ENCODE data around the gene LDAH.

LDAH gene

GRCh38 chr2:20649576-20649975 is 173.3 kb downstream of the LDAH start:
- Histone ChIP-seq H3K27me3 (ENCODE audit: control insufficient read depth in 5 of 5, insufficient read depth in 4 of 5, low read length in 5 of 5) (no peaks in the 10 kb centered on the region), H3K9ac (ENCODE audit: low read length in 5 of 5) (peak overlapping the region in 2 of 5 donors; percentile 93 to 98), H3K4me3 (ENCODE audit: low read depth in 1 of 5, low read length in 5 of 5) (peak overlapping the region; percentile 81 to 89 (median 83)), H3K27ac (ENCODE audit: low read depth, low read length) (no peak overlapping the region), H3K36me3 (ENCODE audit: control insufficient read depth in 5 of 5, insufficient read depth in 5 of 5, low read length in 5 of 5) (peaks cover 0 to 27% (median 21%) of the 10 kb centered on the region in 5 donors), H3K4me1 (ENCODE audit: control insufficient read depth in 5 of 5, insufficient read depth in 5 of 5, low read length in 5 of 5) (peaks cover 5 to 40% (median 34%) of the 10 kb centered on the region in 5 donors), H3K9me3 (ENCODE audit: control insufficient read depth in 5 of 5, low read length in 5 of 5) (no peaks in the 10 kb centered on the region)

- H3K4me1 ChIP-seq (ENCODE audit: control insufficient read depth in 5 of 5, insufficient read depth in 5 of 5, low read length in 5 of 5) = peaks cover 5 to 40% (median 34%) of the 10 kb centered on the region in 5 donors
- no peak overlapping the region for H3K4me3 ChIP-seq (ENCODE audit: low read depth in 1 of 5, low read length in 5 of 5)
- no peak overlapping the region for H3K27ac ChIP-seq (ENCODE audit: low read depth, low read length)
Observed at GRCh38 chr2:20648831-20649230, 174.1 kb downstream of the LDAH start.

GRCh38 chr2:20648206-20648605 is 174.7 kb downstream of the LDAH start:
- peak overlapping the region in 1 of 5 donors; percentile 20 for H3K9ac ChIP-seq (ENCODE audit: low read length in 5 of 5)
- H3K27me3 ChIP-seq (ENCODE audit: control insufficient read depth in 5 of 5, insufficient read depth in 4 of 5, low read length in 5 of 5) = no peaks in the 10 kb centered on the region
- no peak overlapping the region for H3K27ac ChIP-seq (ENCODE audit: low read depth, low read length)
- peaks cover 0 to 40% (median 32%) of the 10 kb centered on the region in 5 donors for H3K36me3 ChIP-seq (ENCODE audit: control insufficient read depth in 5 of 5, insufficient read depth in 5 of 5, low read length in 5 of 5)
- peaks cover 5 to 40% (median 34%) of the 10 kb centered on the region in 5 donors for H3K4me1 ChIP-seq (ENCODE audit: control insufficient read depth in 5 of 5, insufficient read depth in 5 of 5, low read length in 5 of 5)
- no peaks in the 10 kb centered on the region for H3K9me3 ChIP-seq (ENCODE audit: control insufficient read depth in 5 of 5, low read length in 5 of 5)
- H3K4me3 ChIP-seq (ENCODE audit: low read depth in 1 of 5, low read length in 5 of 5) = no peak overlapping the region

More at GRCh38 chr2:20648831-20649230, 174.1 kb downstream of the LDAH start:
- peaks cover 0 to 34% (median 28%) of the 10 kb centered on the region in 5 donors for H3K36me3 ChIP-seq (ENCODE audit: control insufficient read depth in 5 of 5, insufficient read depth in 5 of 5, low read length in 5 of 5)
- no peaks in the 10 kb centered on the region for H3K9me3 ChIP-seq (ENCODE audit: control insufficient read depth in 5 of 5, low read length in 5 of 5)
- no peaks in the 10 kb centered on the region for H3K27me3 ChIP-seq (ENCODE audit: control insufficient read depth in 5 of 5, insufficient read depth in 4 of 5, low read length in 5 of 5)
- H3K9ac ChIP-seq (ENCODE audit: low read length in 5 of 5) = no peak overlapping the region

GRCh38 chr2:20647738-20648137 is 175.2 kb downstream of the LDAH start:
- no peak overlapping the region for H3K9ac ChIP-seq (ENCODE audit: low read length in 5 of 5)

DNA sequence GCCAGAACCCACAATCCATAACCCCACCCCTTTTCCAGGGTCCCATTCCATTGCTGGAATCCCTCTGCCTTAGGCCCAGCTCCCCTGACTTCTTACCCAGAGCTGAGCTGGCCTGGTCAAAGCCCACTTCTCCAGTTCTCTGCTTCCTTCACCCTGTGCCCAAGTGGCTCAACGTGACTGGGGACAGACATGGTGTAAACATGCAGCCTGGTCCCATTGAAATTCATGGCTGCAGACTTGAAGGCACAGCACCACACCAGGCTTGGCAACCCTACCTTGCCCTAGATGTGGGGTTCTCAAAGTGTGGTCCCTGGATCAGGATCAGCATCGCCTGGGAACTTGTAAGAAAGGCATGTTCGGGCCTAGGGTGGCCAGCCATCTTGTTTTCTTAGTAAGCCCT is 175.7 kb downstream of the LDAH start:
- Histone ChIP-seq H3K4me3 (ENCODE audit: low read depth in 1 of 5, low read length in 5 of 5) (no peak overlapping the region), H3K27ac (ENCODE audit: low read depth, low read length) (no peak overlapping the region), H3K27me3 (ENCODE audit: control insufficient read depth in 5 of 5, insufficient read depth in 4 of 5, low read length in 5 of 5) (no peaks in the 10 kb centered on the region), H3K9me3 (ENCODE audit: control insufficient read depth in 5 of 5, low read length in 5 of 5) (no peaks in the 10 kb centered on the region), H3K36me3 (ENCODE audit: control insufficient read depth in 5 of 5, insufficient read depth in 5 of 5, low read length in 5 of 5) (peaks cover 0 to 48% (median 36%) of the 10 kb centered on the region in 5 donors), H3K9ac (ENCODE audit: low read length in 5 of 5) (no peak overlapping the region), H3K4me1 (ENCODE audit: control insufficient read depth in 5 of 5, insufficient read depth in 5 of 5, low read length in 5 of 5) (peaks cover 5 to 46% (median 38%) of the 10 kb centered on the region in 5 donors)

More at GRCh38 chr2:20647738-20648137, 175.2 kb downstream of the LDAH start:
- no peak overlapping the region for H3K27ac ChIP-seq (ENCODE audit: low read depth, low read length)
- no peaks in the 10 kb centered on the region for H3K27me3 ChIP-seq (ENCODE audit: control insufficient read depth in 5 of 5, insufficient read depth in 4 of 5, low read length in 5 of 5)
- H3K4me3 ChIP-seq (ENCODE audit: low read depth in 1 of 5, low read length in 5 of 5) = no peak overlapping the region
- peaks cover 0 to 45% (median 34%) of the 10 kb centered on the region in 5 donors for H3K36me3 ChIP-seq (ENCODE audit: control insufficient read depth in 5 of 5, insufficient read depth in 5 of 5, low read length in 5 of 5)
- H3K4me1 ChIP-seq (ENCODE audit: control insufficient read depth in 5 of 5, insufficient read depth in 5 of 5, low read length in 5 of 5) = peaks cover 5 to 41% (median 35%) of the 10 kb centered on the region in 5 donors
- H3K9me3 ChIP-seq (ENCODE audit: control insufficient read depth in 5 of 5, low read length in 5 of 5) = no peaks in the 10 kb centered on the region

- Histone ChIP-seq H3K4me1 (ENCODE audit: control insufficient read depth in 5 of 5, insufficient read depth in 5 of 5, low read length in 5 of 5) (peaks cover 6 to 45% (median 42%) of the 10 kb centered on the region in 5 donors), H3K4me3 (ENCODE audit: low read depth in 1 of 5, low read length in 5 of 5) (no peak overlapping the region), H3K27me3 (ENCODE audit: control insufficient read depth in 5 of 5, insufficient read depth in 4 of 5, low read length in 5 of 5) (no peaks in the 10 kb centered on the region), H3K9me3 (ENCODE audit: control insufficient read depth in 5 of 5, low read length in 5 of 5) (no peaks in the 10 kb centered on the region), H3K36me3 (ENCODE audit: control insufficient read depth in 5 of 5, insufficient read depth in 5 of 5, low read length in 5 of 5) (peaks cover 0 to 54% (median 41%) of the 10 kb centered on the region in 5 donors), H3K9ac (ENCODE audit: low read length in 5 of 5) (no peak overlapping the region), H3K27ac (ENCODE audit: low read depth, low read length) (no peak overlapping the region)
Observed at GRCh38 chr2:20646446-20646845, 176.5 kb downstream of the LDAH start.

DNA sequence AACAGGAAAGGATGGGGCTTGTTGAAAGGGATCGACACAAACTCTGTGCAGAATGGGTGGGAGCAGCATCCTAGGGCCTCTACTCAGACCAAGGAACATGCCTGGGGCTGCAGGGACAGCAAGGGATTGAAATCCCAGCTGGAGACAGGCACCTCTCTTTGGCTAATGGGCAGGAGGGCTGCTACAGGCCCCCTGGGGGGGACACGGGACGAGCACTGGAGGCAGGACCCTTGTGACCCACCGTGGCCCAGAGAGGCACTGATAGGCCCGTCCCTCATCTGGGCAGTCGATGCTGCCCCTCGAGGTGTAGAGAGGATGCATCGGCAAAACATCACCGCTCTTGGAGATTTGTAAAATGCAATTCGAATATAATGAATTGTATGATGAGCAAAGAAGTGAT is 177.1 kb downstream of the LDAH start:
- peaks cover 6 to 46% (median 45%) of the 10 kb centered on the region in 5 donors for H3K4me1 ChIP-seq (ENCODE audit: control insufficient read depth in 5 of 5, insufficient read depth in 5 of 5, low read length in 5 of 5)
- no peak overlapping the region for H3K4me3 ChIP-seq (ENCODE audit: low read depth in 1 of 5, low read length in 5 of 5)
- no peaks in the 10 kb centered on the region for H3K27me3 ChIP-seq (ENCODE audit: control insufficient read depth in 5 of 5, insufficient read depth in 4 of 5, low read length in 5 of 5)
- no peaks in the 10 kb centered on the region for H3K9me3 ChIP-seq (ENCODE audit: control insufficient read depth in 5 of 5, low read length in 5 of 5)
- no peak overlapping the region for H3K27ac ChIP-seq (ENCODE audit: low read depth, low read length)
- H3K9ac ChIP-seq (ENCODE audit: low read length in 5 of 5) = no peak overlapping the region
- peaks cover 0 to 59% (median 48%) of the 10 kb centered on the region in 5 donors for H3K36me3 ChIP-seq (ENCODE audit: control insufficient read depth in 5 of 5, insufficient read depth in 5 of 5, low read length in 5 of 5)

DNA sequence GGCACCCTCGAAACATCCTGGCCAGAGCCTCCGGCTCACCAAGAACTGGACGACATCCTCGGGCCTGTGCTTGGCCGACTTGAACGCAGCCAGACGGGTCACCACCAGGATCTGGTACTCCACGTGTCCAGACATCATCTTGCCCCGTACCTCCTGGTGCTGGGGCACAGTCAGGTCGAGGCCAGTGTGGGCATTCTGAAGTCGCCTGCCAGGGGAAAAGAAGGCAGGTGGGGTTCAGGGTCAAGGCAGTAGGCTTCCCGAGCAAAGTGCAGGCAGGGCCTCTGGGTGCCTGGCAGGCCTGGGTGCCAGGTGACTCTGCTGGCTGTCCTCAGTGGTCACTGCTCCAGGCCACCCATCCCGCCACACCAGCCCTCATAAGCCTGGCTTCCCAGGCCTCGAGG is 177.6 kb downstream of the LDAH start:
- Histone ChIP-seq H3K27me3 (ENCODE audit: control insufficient read depth in 5 of 5, insufficient read depth in 4 of 5, low read length in 5 of 5) (no peaks in the 10 kb centered on the region), H3K4me1 (ENCODE audit: control insufficient read depth in 5 of 5, insufficient read depth in 5 of 5, low read length in 5 of 5) (peaks cover 6 to 46% (median 41%) of the 10 kb centered on the region in 5 donors), H3K36me3 (ENCODE audit: control insufficient read depth in 5 of 5, insufficient read depth in 5 of 5, low read length in 5 of 5) (peaks cover 0 to 64% (median 53%) of the 10 kb centered on the region in 5 donors), H3K4me3 (ENCODE audit: low read depth in 1 of 5, low read length in 5 of 5) (no peak overlapping the region), H3K9ac (ENCODE audit: low read length in 5 of 5) (no peak overlapping the region), H3K9me3 (ENCODE audit: control insufficient read depth in 5 of 5, low read length in 5 of 5) (no peaks in the 10 kb centered on the region), H3K27ac (ENCODE audit: low read depth, low read length) (no peak overlapping the region)

DNA sequence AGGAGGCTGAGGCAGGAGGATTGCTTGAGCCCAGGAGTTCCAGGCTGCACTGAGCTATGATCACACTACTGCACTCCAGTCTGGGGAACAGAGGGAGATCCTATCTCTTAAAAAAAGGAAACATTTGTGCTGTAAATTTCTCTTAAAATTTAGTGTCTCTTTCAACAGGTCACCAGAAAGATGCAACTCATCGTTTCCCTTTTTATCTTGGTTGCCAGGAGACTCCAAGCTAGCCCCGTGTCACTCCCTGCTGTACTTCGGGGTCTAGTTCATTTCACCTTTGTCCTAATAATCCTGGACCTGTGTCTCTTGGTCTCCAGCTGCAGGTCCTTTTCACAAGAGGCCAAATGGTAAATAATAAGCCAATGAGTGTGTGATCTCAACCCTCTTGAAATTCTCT is 179.1 kb downstream of the LDAH start:
- Histone ChIP-seq H3K9ac (ENCODE audit: low read length in 5 of 5) (no peak overlapping the region), H3K27me3 (ENCODE audit: control insufficient read depth in 5 of 5, insufficient read depth in 4 of 5, low read length in 5 of 5) (no peaks in the 10 kb centered on the region), H3K36me3 (ENCODE audit: control insufficient read depth in 5 of 5, insufficient read depth in 5 of 5, low read length in 5 of 5) (peaks cover 3 to 79% (median 65%) of the 10 kb centered on the region in 5 donors), H3K4me3 (ENCODE audit: low read depth in 1 of 5, low read length in 5 of 5) (no peak overlapping the region), H3K27ac (ENCODE audit: low read depth, low read length) (no peak overlapping the region), H3K9me3 (ENCODE audit: control insufficient read depth in 5 of 5, low read length in 5 of 5) (no peaks in the 10 kb centered on the region), H3K4me1 (ENCODE audit: control insufficient read depth in 5 of 5, insufficient read depth in 5 of 5, low read length in 5 of 5) (peaks cover 1 to 31% (median 27%) of the 10 kb centered on the region in 5 donors)

GRCh38 chr2:20643060-20643459 is 179.8 kb downstream of the LDAH start:
- Histone ChIP-seq H3K9me3 (ENCODE audit: control insufficient read depth in 5 of 5, low read length in 5 of 5) (no peaks in the 10 kb centered on the region), H3K4me1 (ENCODE audit: control insufficient read depth in 5 of 5, insufficient read depth in 5 of 5, low read length in 5 of 5) (peaks cover 1 to 28% (median 19%) of the 10 kb centered on the region in 5 donors), H3K27me3 (ENCODE audit: control insufficient read depth in 5 of 5, insufficient read depth in 4 of 5, low read length in 5 of 5) (no peaks in the 10 kb centered on the region), H3K27ac (ENCODE audit: low read depth, low read length) (no peak overlapping the region), H3K36me3 (ENCODE audit: control insufficient read depth in 5 of 5, insufficient read depth in 5 of 5, low read length in 5 of 5) (peaks cover 3 to 86% (median 68%) of the 10 kb centered on the region in 5 donors), H3K9ac (ENCODE audit: low read length in 5 of 5) (no peak overlapping the region), H3K4me3 (ENCODE audit: low read depth in 1 of 5, low read length in 5 of 5) (no peak overlapping the region)

All from subcutaneous abdominal adipose tissue (tissue), 5 donors.